ENCODE results near the gene BRAF.
"Not testable (repeated sequence)": the region's sequence is repeated elsewhere in the genome, so short reads cannot be mapped to it uniquely, and the experiment has no call there.

Gene BRAF

GRCh38 chr7:140889150-140889549 is 35.6 kb downstream of the BRAF start:
- no peak overlapping the region for H3K4me3 ChIP-seq (ENCODE audit: low read depth, low read length)
- TF ChIP-seq POLR2A (IDR thresholded peaks at IDR 0.05; ENCODE audit: extremely low read depth, insufficient read length) (no peak), CTCF (IDR thresholded peaks at IDR 0.05; ENCODE audit: low read depth, low read length) (no peak), MYC (IDR thresholded peaks at IDR 0.05; ENCODE audit: low read depth, low read length) (no peak), MAX (IDR thresholded peaks at IDR 0.05; ENCODE audit: low read depth, low read length) (no peak)
- no peak for DNase-seq (ENCODE audit: low read depth)

GRCh38 chr7:140888087-140888486 is 36.6 kb downstream of the BRAF start:
- DNase-seq (ENCODE audit: low read depth): no peak
- no peak for TF ChIP-seq POLR2A (IDR thresholded peaks at IDR 0.05; ENCODE audit: extremely low read depth, insufficient read length)
- TF ChIP-seq MYC (IDR thresholded peaks at IDR 0.05; ENCODE audit: low read depth, low read length): no peak
- no peak for TF ChIP-seq MAX (IDR thresholded peaks at IDR 0.05; ENCODE audit: low read depth, low read length)
- no peak for TF ChIP-seq CTCF (IDR thresholded peaks at IDR 0.05; ENCODE audit: low read depth, low read length)
- H3K4me3 ChIP-seq (ENCODE audit: low read depth, low read length): no peak overlapping the region

- H3K4me3 ChIP-seq (ENCODE audit: low read depth, low read length): no peak overlapping the region
- DNase-seq (ENCODE audit: low read depth): no peak
- TF ChIP-seq POLR2A (IDR thresholded peaks at IDR 0.05; ENCODE audit: extremely low read depth, insufficient read length) (no peak), MYC (IDR thresholded peaks at IDR 0.05; ENCODE audit: low read depth, low read length) (no peak), MAX (IDR thresholded peaks at IDR 0.05; ENCODE audit: low read depth, low read length) (no peak), CTCF (IDR thresholded peaks at IDR 0.05; ENCODE audit: low read depth, low read length) (no peak)
Measured at GRCh38 chr7:140885735-140886334, 38.9 kb downstream of the BRAF start.

- no peak for DNase-seq (ENCODE audit: low read depth)
- no peak for TF ChIP-seq CTCF (IDR thresholded peaks at IDR 0.05; ENCODE audit: low read depth, low read length)
- no peak for TF ChIP-seq MAX (IDR thresholded peaks at IDR 0.05; ENCODE audit: low read depth, low read length)
- no peak for TF ChIP-seq POLR2A (IDR thresholded peaks at IDR 0.05; ENCODE audit: extremely low read depth, insufficient read length)
- no peak for TF ChIP-seq MYC (IDR thresholded peaks at IDR 0.05; ENCODE audit: low read depth, low read length)
- H3K4me3 ChIP-seq (ENCODE audit: low read depth, low read length): no peak overlapping the region
Measured at GRCh38 chr7:140883378-140883777, 41.4 kb downstream of the BRAF start.

GRCh38 chr7:140882834-140883233 is 41.9 kb downstream of the BRAF start:
- not testable (repeated sequence) for DNase-seq (ENCODE audit: low read depth); H3K4me3 ChIP-seq (ENCODE audit: low read depth, low read length)

GRCh38 chr7:140881507-140882228 is 43.1 kb downstream of the BRAF start:
- H3K4me3 ChIP-seq (ENCODE audit: low read depth, low read length): no peak overlapping the region
- TF ChIP-seq POLR2A (IDR thresholded peaks at IDR 0.05; ENCODE audit: extremely low read depth, insufficient read length): no peak
- TF ChIP-seq MAX (IDR thresholded peaks at IDR 0.05; ENCODE audit: low read depth, low read length): no peak
- no peak for TF ChIP-seq MYC (IDR thresholded peaks at IDR 0.05; ENCODE audit: low read depth, low read length)
- no peak for TF ChIP-seq CTCF (IDR thresholded peaks at IDR 0.05; ENCODE audit: low read depth, low read length)
- no peak for DNase-seq (ENCODE audit: low read depth)
